H9 (cell line): ENCODE results near the gene THOP1. TPM values are rescaled to one million over a fixed set of nuclear protein-coding genes. Genes with fewer than 3 reads are reported as not detected.
A peak's percentile ranks its signal among the peaks of the same experiment; 100 is the strongest.

ENCODE experiments used
- DNase-seq: peaks from one replicate; pipeline ENCODE4 v3.0.0-alpha.2; 2017
- H2AFZ ChIP-seq: one replicate; pipeline ENCODE4 v1.6.1; 2013; ENCODE audit warnings: mild to moderate bottlenecking, low read length, control low read depth, moderate library complexity
- H2AK5ac ChIP-seq: 2 replicates; pipeline ENCODE4 v1.6.1; 2013; ENCODE audit warnings: low read length, control low read depth, mixed read lengths; ENCODE audit not compliant: insufficient read length
- H2BK120ac ChIP-seq: one replicate; pipeline ENCODE4 v1.6.1; 2013; ENCODE audit warnings: low read depth, mild to moderate bottlenecking, low read length, control low read depth, inconsistent platforms; ENCODE audit not compliant: poor library complexity, severe bottlenecking
- H2BK12ac ChIP-seq: 2 replicates; pipeline ENCODE4 v1.6.1; 2013; ENCODE audit warnings: low read length, control low read depth, mixed read lengths, low read depth; ENCODE audit not compliant: insufficient read length
- H2BK15ac ChIP-seq: 2 replicates; pipeline ENCODE4 v1.6.1; 2013; ENCODE audit warnings: low read depth, low read length, control low read depth
- H2BK20ac ChIP-seq: one replicate; pipeline ENCODE4 v1.6.1; 2013; ENCODE audit warnings: low read depth, mild to moderate bottlenecking, low read length, control low read depth, inconsistent platforms; ENCODE audit not compliant: poor library complexity, severe bottlenecking
- H2BK5ac ChIP-seq: 2 replicates; pipeline ENCODE4 v1.6.1; 2013; ENCODE audit warnings: low read length, control low read depth, mixed read lengths; ENCODE audit not compliant: insufficient read length
- H3K14ac ChIP-seq: 2 replicates; pipeline ENCODE4 v1.6.1; 2013; ENCODE audit warnings: low read length, control low read depth; ENCODE audit not compliant: insufficient read depth
- H3K18ac ChIP-seq: 2 replicates; pipeline ENCODE4 v1.6.1; 2013; ENCODE audit warnings: low read depth, mild to moderate bottlenecking, mixed read lengths, low read length, control low read depth; ENCODE audit not compliant: insufficient read length
- H3K23ac ChIP-seq: 2 replicates; pipeline ENCODE4 v1.6.1; 2013; ENCODE audit warnings: low read length, control low read depth, mixed read lengths, low read depth; ENCODE audit not compliant: insufficient read length
- H3K23me2 ChIP-seq: 2 replicates; pipeline ENCODE4 v1.6.1; 2013; ENCODE audit warnings: low read depth, mild to moderate bottlenecking, mixed read lengths, low read length, control low read depth; ENCODE audit not compliant: insufficient read length, poor library complexity, severe bottlenecking
- H3K27ac ChIP-seq: 2 replicates; pipeline ENCODE4 v1.5.1; 2013; ENCODE audit warnings: low read length, control low read depth, mixed read lengths, low read depth; ENCODE audit not compliant: insufficient read length
- H3K27me3 ChIP-seq: 2 replicates; pipeline ENCODE4 v1.6.1; 2013; ENCODE audit warnings: low read length, control low read depth, inconsistent platforms; ENCODE audit not compliant: insufficient read depth
- H3K4ac ChIP-seq: 2 replicates; pipeline ENCODE4 v1.6.1; 2013; ENCODE audit warnings: low read depth, mild to moderate bottlenecking, control low read depth, inconsistent platforms, low read length, moderate library complexity
- H3K4me1 ChIP-seq: 2 replicates; pipeline ENCODE4 v1.6.1; 2013; ENCODE audit warnings: low read length, control low read depth, inconsistent platforms; ENCODE audit not compliant: insufficient read depth
- H3K4me2 ChIP-seq: 2 replicates; pipeline ENCODE4 v1.6.1; 2013; ENCODE audit warnings: low read length, control low read depth, mixed read lengths; ENCODE audit not compliant: insufficient read length, insufficient read depth
- H3K56ac ChIP-seq: 2 replicates; pipeline ENCODE4 v1.6.1; 2013; ENCODE audit warnings: low read depth, mild to moderate bottlenecking, mixed read lengths, low read length, control low read depth; ENCODE audit not compliant: insufficient read length
- H3K79me1 ChIP-seq: 2 replicates; pipeline ENCODE4 v1.6.1; 2013; ENCODE audit warnings: low read depth, mild to moderate bottlenecking, moderate library complexity, low read length, control low read depth, inconsistent platforms; ENCODE audit not compliant: insufficient read depth, poor library complexity, severe bottlenecking
- H3K79me2 ChIP-seq: 2 replicates; pipeline ENCODE4 v1.6.1; 2013; ENCODE audit warnings: low read length, control low read depth, inconsistent platforms; ENCODE audit not compliant: insufficient read depth
- H3K9ac ChIP-seq: 2 replicates; pipeline ENCODE4 v1.6.1; 2013; ENCODE audit warnings: low read length, control low read depth, mixed read lengths; ENCODE audit not compliant: insufficient read length; ENCODE audit errors: extremely low read depth
- H3K9me3 ChIP-seq: one replicate; pipeline ENCODE4 v1.6.1; 2013; ENCODE audit warnings: low read depth, low read length, inconsistent platforms; ENCODE audit not compliant: control insufficient read depth
- H3T11ph ChIP-seq: one replicate; pipeline ENCODE4 v1.6.1; 2013; ENCODE audit warnings: mild to moderate bottlenecking, low read length, control low read depth, inconsistent platforms
- H4K20me1 ChIP-seq: one replicate; pipeline ENCODE4 v1.6.1; 2013; ENCODE audit not compliant: control insufficient read depth, insufficient read length, insufficient read depth
- H4K5ac ChIP-seq: 2 replicates; pipeline ENCODE4 v1.6.1; 2013; ENCODE audit warnings: low read depth, mild to moderate bottlenecking, mixed read lengths, low read length, control low read depth; ENCODE audit not compliant: insufficient read length
- H4K8ac ChIP-seq: replicated peaks from 2 replicates; pipeline ENCODE4 v1.6.1; 2013; ENCODE audit warnings: low read length, control low read depth, mixed read lengths, low read depth; ENCODE audit not compliant: insufficient read length
- H4K91ac ChIP-seq: 2 replicates; pipeline ENCODE4 v1.6.1; 2013; ENCODE audit warnings: low read depth, mild to moderate bottlenecking, moderate library complexity, mixed read lengths, low read length, control low read depth; ENCODE audit not compliant: insufficient read length
- H3K27ac Mint-ChIP-seq, 3 experiments: 2 replicates in 2 of 3; 3 replicates in 1 of 3; pipeline ENCODE4 v1.8.0; 2020 to 2021; ENCODE audit warnings: mixed read lengths in 3 of 3, mild to moderate bottlenecking in 1 of 3, moderate library complexity in 1 of 3
- H3K27me3 Mint-ChIP-seq: 2 replicates; pipeline ENCODE4 v1.8.0; 2021; ENCODE audit warnings: low read depth, mild to moderate bottlenecking, moderate library complexity, mixed read lengths
- H3K36me3 Mint-ChIP-seq, 3 experiments: 2 replicates in 2 of 3; 3 replicates in 1 of 3; pipeline ENCODE4 v1.8.0; 2020 to 2021; ENCODE audit warnings: low read depth in 3 of 3, mixed read lengths in 3 of 3; ENCODE audit not compliant: insufficient read depth in 1 of 3
- H3K4me1 Mint-ChIP-seq, 2 experiments: 2 replicates each; pipeline ENCODE4 v1.8.0; 2020; ENCODE audit warnings: mixed read lengths in 2 of 2
- H3K4me3 Mint-ChIP-seq, 2 experiments: 2 replicates in 1 of 2; 3 replicates in 1 of 2; pipeline ENCODE4 v1.8.0; 2020 to 2021; ENCODE audit warnings: mild to moderate bottlenecking in 2 of 2, mixed read lengths in 2 of 2, moderate library complexity in 1 of 2
- H3K9me3 Mint-ChIP-seq, 2 experiments: 2 replicates in 1 of 2; 3 replicates in 1 of 2; pipeline ENCODE4 v1.8.0; 2020; ENCODE audit warnings: mild to moderate bottlenecking in 2 of 2, mixed read lengths in 2 of 2, moderate library complexity in 1 of 2
- WGBS: extraction: QIAGEN DNeasy Blood & Tissue Kit; methylation state at CpG from one replicate; pipeline ENCODE4 v1.1.7; 2013; ENCODE audit warnings: missing lambda C conversion rate, low lambda C conversion rate, mixed read lengths; ENCODE audit not compliant: insufficient read length; ENCODE audit errors: extremely low coverage; 5-methylcytosine and 5-hydroxymethylcytosine counted together
- total RNA-seq: library from RNA; stranded (reverse); gene quantifications from 2 replicates; pipeline ENCODE4 v1.2.1, GENCODE V29; 2021
- TF ChIP-seq, protein P1 (sequence below): fragments of 200-600 bp; sonication (generic); conservative IDR thresholded peaks from 3 replicates; pipeline ENCODE4 v1.8.0; 2021; ENCODE audit warnings: antibody characterized with exemption, mild to moderate bottlenecking

Gene THOP1
- total RNA-seq, 1 experiment from 2014 or later, result 150 TPM

DNA sequence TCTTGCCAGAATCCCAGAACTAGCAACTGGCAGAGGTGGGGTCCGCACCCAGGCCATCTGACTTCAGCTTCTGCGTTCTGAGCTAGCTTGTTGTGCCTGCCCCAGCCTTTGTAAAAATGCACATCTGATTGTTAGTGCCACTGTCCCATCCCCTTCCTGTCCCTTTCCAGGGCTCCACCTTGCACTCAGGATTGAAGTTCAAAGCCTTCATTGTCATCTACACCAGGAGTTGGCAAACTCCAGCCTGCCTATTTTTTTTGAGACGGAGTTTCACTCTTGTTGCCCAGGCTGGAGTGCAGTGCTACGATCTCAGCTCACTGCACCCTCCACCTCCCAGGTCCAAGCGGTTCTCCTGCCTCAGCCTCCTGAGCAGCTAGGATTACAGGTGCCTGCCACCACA is 2.9 kb downstream of the THOP1 start:
- no peak overlapping the region for H2BK12ac ChIP-seq
- H3K79me1 ChIP-seq, result peaks cover 9% of the 10 kb centered on the region
- H4K91ac ChIP-seq, result no peak overlapping the region
- H3K56ac ChIP-seq, result no peak overlapping the region
- no peak overlapping the region for H3K9ac ChIP-seq
- no peak overlapping the region for H3T11ph ChIP-seq
- no peaks in the 10 kb centered on the region for H3K9me3 ChIP-seq
- no peak overlapping the region for H2AFZ ChIP-seq
- H3K27me3 ChIP-seq, result no peaks in the 10 kb centered on the region
- H4K8ac ChIP-seq, result no peak overlapping the region
- H3K27ac ChIP-seq, result no peak overlapping the region
- H3K23me2 ChIP-seq, result peaks cover 6% of the 10 kb centered on the region
- H2BK5ac ChIP-seq, result no peak overlapping the region
- peaks cover 7 to 18% of the 10 kb centered on the region in 2 experiments; a peak in 3 of 4 replicates for H3K4me1 Mint-ChIP-seq
- no peaks in the 10 kb centered on the region for H3K4me1 ChIP-seq
- H3K79me2 ChIP-seq, result peaks cover 13% of the 10 kb centered on the region; the same call in 1 of the 2 replicates
- peak overlapping the region in 2 of 3 experiments; percentile 40 to 86; a peak in 2 of 7 replicates for H3K27ac Mint-ChIP-seq
- H3K9me3 Mint-ChIP-seq, result peaks cover 0 to 4% of the 10 kb centered on the region in 2 experiments; a peak in 1 of 5 replicates
- H3K4me3 Mint-ChIP-seq, result peak overlapping the region in 1 of 2 experiments; percentile 39; a peak in 1 of 5 replicates
- H3K27me3 Mint-ChIP-seq, result no peaks in the 10 kb centered on the region; the same call in 1 of the 2 replicates
- no CpG with 5 or more reads among the region's 5 CpGs for WGBS
- no peak overlapping the region for H3K14ac ChIP-seq
- no peak overlapping the region for H4K5ac ChIP-seq
- no peak overlapping the region for H2BK20ac ChIP-seq
- no peak overlapping the region for H3K4me2 ChIP-seq
- H2BK15ac ChIP-seq, result no peak overlapping the region
- TF ChIP-seq, protein P1, sequence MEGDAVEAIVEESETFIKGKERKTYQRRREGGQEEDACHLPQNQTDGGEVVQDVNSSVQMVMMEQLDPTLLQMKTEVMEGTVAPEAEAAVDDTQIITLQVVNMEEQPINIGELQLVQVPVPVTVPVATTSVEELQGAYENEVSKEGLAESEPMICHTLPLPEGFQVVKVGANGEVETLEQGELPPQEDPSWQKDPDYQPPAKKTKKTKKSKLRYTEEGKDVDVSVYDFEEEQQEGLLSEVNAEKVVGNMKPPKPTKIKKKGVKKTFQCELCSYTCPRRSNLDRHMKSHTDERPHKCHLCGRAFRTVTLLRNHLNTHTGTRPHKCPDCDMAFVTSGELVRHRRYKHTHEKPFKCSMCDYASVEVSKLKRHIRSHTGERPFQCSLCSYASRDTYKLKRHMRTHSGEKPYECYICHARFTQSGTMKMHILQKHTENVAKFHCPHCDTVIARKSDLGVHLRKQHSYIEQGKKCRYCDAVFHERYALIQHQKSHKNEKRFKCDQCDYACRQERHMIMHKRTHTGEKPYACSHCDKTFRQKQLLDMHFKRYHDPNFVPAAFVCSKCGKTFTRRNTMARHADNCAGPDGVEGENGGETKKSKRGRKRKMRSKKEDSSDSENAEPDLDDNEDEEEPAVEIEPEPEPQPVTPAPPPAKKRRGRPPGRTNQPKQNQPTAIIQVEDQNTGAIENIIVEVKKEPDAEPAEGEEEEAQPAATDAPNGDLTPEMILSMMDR, result no peak
- peaks cover 32 to 54% (median 49%) of the 10 kb centered on the region in 3 experiments for H3K36me3 Mint-ChIP-seq
- H4K20me1 ChIP-seq, result no peaks in the 10 kb centered on the region
- no peak overlapping the region for H3K18ac ChIP-seq
- no peak overlapping the region for H3K23ac ChIP-seq
- no peak for DNase-seq
- H2AK5ac ChIP-seq, result no peak overlapping the region
- no peak overlapping the region for H2BK120ac ChIP-seq
- H3K4ac ChIP-seq, result no peak overlapping the region
